Astrocyte (in vitro differentiated cells and primary cell): ENCODE results near the gene CCNG2. TPM values are rescaled to one million over a fixed set of nuclear protein-coding genes. Genes with fewer than 3 reads are reported as not detected.

Experiments used
- DNase-seq: peaks from one replicate; pipeline ENCODE4 v3.0.0-alpha.2; 2010; ENCODE audit warnings: low read depth
- FAIRE-seq: peaks from 2 replicates; lab custom pipeline; 2011; peaks lifted over from hg19 to GRCh38; lab: Jason Lieb, UNC
- H2AFZ ChIP-seq: 2 replicates; pipeline ENCODE4 v1.6.0; 2012; ENCODE audit warnings: low read depth, low read length, inconsistent platforms
- H3K27ac ChIP-seq: 2 replicates; pipeline ENCODE4 v1.5.1; 2011; ENCODE audit warnings: low read depth, low read length, inconsistent platforms
- H3K27me3 ChIP-seq: 2 replicates; pipeline ENCODE4 v1.6.0; 2011; ENCODE audit warnings: low read length, inconsistent platforms; ENCODE audit not compliant: insufficient read depth
- H3K36me3 ChIP-seq: 2 replicates; pipeline ENCODE4 v1.5.1; 2011; ENCODE audit warnings: low read length, inconsistent platforms; ENCODE audit not compliant: insufficient read depth
- H3K4me1 ChIP-seq: 2 replicates; pipeline ENCODE4 v1.5.1; 2011; ENCODE audit warnings: low read length, inconsistent platforms; ENCODE audit not compliant: insufficient read depth
- H3K4me2 ChIP-seq: 2 replicates; pipeline ENCODE4 v1.6.0; 2012; ENCODE audit warnings: low read length, inconsistent platforms
- H3K4me3 ChIP-seq: 2 replicates; pipeline ENCODE4 v1.5.1; 2011; ENCODE audit warnings: low read depth, mild to moderate bottlenecking, low read length, inconsistent platforms; ENCODE audit not compliant: insufficient read depth
- H3K79me2 ChIP-seq: 2 replicates; pipeline ENCODE4 v1.6.0; 2012; ENCODE audit warnings: mild to moderate bottlenecking, low read length, inconsistent platforms; ENCODE audit not compliant: insufficient read depth
- H3K9ac ChIP-seq: 2 replicates; pipeline ENCODE4 v1.6.0; 2012; ENCODE audit warnings: mild to moderate bottlenecking, low read length, inconsistent platforms
- H3K9me3 ChIP-seq: 2 replicates; pipeline ENCODE4 v1.5.1; 2012; ENCODE audit warnings: low read depth, mild to moderate bottlenecking, low read length, inconsistent platforms; ENCODE audit not compliant: insufficient read depth
- H4K20me1 ChIP-seq: 2 replicates; pipeline ENCODE4 v1.6.0; 2012; ENCODE audit warnings: low read length, inconsistent platforms; ENCODE audit not compliant: insufficient read depth
- H3K27ac Mint-ChIP-seq: one replicate; pipeline ENCODE4 v1.8.0; 2021; ENCODE audit warnings: mild to moderate bottlenecking, mixed read lengths; ENCODE audit not compliant: unreplicated experiment
- H3K27me3 Mint-ChIP-seq: one replicate; pipeline ENCODE4 v1.8.0; 2021; ENCODE audit warnings: low read depth, mixed read lengths; ENCODE audit not compliant: unreplicated experiment
- H3K36me3 Mint-ChIP-seq: one replicate; pipeline ENCODE4 v1.8.0; 2021; ENCODE audit warnings: low read depth, mixed read lengths; ENCODE audit not compliant: unreplicated experiment
- H3K4me1 Mint-ChIP-seq: one replicate; pipeline ENCODE4 v1.8.0; 2021; ENCODE audit warnings: low read depth, mixed read lengths; ENCODE audit not compliant: unreplicated experiment
- H3K4me3 Mint-ChIP-seq: one replicate; pipeline ENCODE4 v1.8.0; 2021; ENCODE audit warnings: mild to moderate bottlenecking, moderate library complexity, mixed read lengths; ENCODE audit not compliant: unreplicated experiment
- H3K9me3 Mint-ChIP-seq: one replicate; pipeline ENCODE4 v1.8.0; 2021; ENCODE audit warnings: mild to moderate bottlenecking, mixed read lengths; ENCODE audit not compliant: unreplicated experiment
- EZH2 ChIP-seq: IDR thresholded peaks from 2 replicates; pipeline ENCODE4 v1.6.1; 2012; ENCODE audit warnings: mild to moderate bottlenecking, low read length, inconsistent platforms; ENCODE audit not compliant: insufficient read depth
- total RNA-seq: library from RNA; stranded (reverse); gene quantifications from 2 replicates; pipeline ENCODE4 v1.2.1, GENCODE V29; 2021
- TF ChIP-seq, protein P1 (sequence below): IDR thresholded peaks from 2 replicates; pipeline ENCODE4 v1.5.1; 2011; ENCODE audit warnings: low read depth, mild to moderate bottlenecking, inconsistent platforms, low read length, moderate library complexity; ENCODE audit not compliant: insufficient read depth

Gene CCNG2
- total RNA-seq, 1 donor from 2014 or later, result 54.7 TPM

GRCh38 chr4:77156533-77156911 is 485 bp upstream of the CCNG2 start:
- Histone ChIP-seq H3K4me1 (peaks cover 6% of the 10 kb centered on the region), H2AFZ (peak overlapping the region; percentile 92), H3K27me3 (no peaks in the 10 kb centered on the region), H3K4me3 (peak overlapping the region; percentile 84), H3K27ac (peak overlapping the region; percentile 98), H3K9ac (peak overlapping the region; percentile 93), H4K20me1 (peaks cover 12% of the 10 kb centered on the region), H3K79me2 (peaks cover 18% of the 10 kb centered on the region), H3K4me2 (peak overlapping the region; percentile 95), H3K9me3 (no peaks in the 10 kb centered on the region), H3K36me3 (peaks cover 9% of the 10 kb centered on the region)
- DNase-seq (peak; percentile 99), FAIRE-seq (peak; percentile 100)
- Mint-ChIP-seq H3K4me1 (peaks cover 14% of the 10 kb centered on the region), H3K4me3 (peak overlapping the region; percentile 99), H3K27me3 (no peaks in the 10 kb centered on the region), H3K27ac (peak overlapping the region; percentile 100), H3K9me3 (no peaks in the 10 kb centered on the region), H3K36me3 (peaks cover 3% of the 10 kb centered on the region)
- TF ChIP-seq EZH2, result no peak
- TF ChIP-seq, protein P1, sequence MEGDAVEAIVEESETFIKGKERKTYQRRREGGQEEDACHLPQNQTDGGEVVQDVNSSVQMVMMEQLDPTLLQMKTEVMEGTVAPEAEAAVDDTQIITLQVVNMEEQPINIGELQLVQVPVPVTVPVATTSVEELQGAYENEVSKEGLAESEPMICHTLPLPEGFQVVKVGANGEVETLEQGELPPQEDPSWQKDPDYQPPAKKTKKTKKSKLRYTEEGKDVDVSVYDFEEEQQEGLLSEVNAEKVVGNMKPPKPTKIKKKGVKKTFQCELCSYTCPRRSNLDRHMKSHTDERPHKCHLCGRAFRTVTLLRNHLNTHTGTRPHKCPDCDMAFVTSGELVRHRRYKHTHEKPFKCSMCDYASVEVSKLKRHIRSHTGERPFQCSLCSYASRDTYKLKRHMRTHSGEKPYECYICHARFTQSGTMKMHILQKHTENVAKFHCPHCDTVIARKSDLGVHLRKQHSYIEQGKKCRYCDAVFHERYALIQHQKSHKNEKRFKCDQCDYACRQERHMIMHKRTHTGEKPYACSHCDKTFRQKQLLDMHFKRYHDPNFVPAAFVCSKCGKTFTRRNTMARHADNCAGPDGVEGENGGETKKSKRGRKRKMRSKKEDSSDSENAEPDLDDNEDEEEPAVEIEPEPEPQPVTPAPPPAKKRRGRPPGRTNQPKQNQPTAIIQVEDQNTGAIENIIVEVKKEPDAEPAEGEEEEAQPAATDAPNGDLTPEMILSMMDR, result no peak

- Mint-ChIP-seq H3K9me3 (no peaks in the 10 kb centered on the region), H3K4me1 (peaks cover 13% of the 10 kb centered on the region), H3K27me3 (no peaks in the 10 kb centered on the region), H3K27ac (peak overlapping the region; percentile 50), H3K4me3 (peak overlapping the region; percentile 99), H3K36me3 (peaks cover 8% of the 10 kb centered on the region)
- H3K79me2 ChIP-seq, result peaks cover 21% of the 10 kb centered on the region
- peak; percentile 74 for DNase-seq
- no peaks in the 10 kb centered on the region for H3K27me3 ChIP-seq
- peaks cover 6% of the 10 kb centered on the region for H3K4me1 ChIP-seq
- H3K4me2 ChIP-seq, result peak overlapping the region; percentile 95
- peak overlapping the region; percentile 98 for H3K27ac ChIP-seq
- H3K36me3 ChIP-seq, result peaks cover 21% of the 10 kb centered on the region
- H4K20me1 ChIP-seq, result peaks cover 12% of the 10 kb centered on the region
- peak overlapping the region; percentile 59 for H2AFZ ChIP-seq
- peak overlapping the region; percentile 93 for H3K9ac ChIP-seq
- no peak for TF ChIP-seq EZH2
- TF ChIP-seq, protein P1, result no peak
- peak overlapping the region; percentile 84 for H3K4me3 ChIP-seq
- no peak for FAIRE-seq
- H3K9me3 ChIP-seq, result no peaks in the 10 kb centered on the region
These were observed 966 bp downstream of the CCNG2 start for GRCh38 chr4:77157859-77158486.

DNA sequence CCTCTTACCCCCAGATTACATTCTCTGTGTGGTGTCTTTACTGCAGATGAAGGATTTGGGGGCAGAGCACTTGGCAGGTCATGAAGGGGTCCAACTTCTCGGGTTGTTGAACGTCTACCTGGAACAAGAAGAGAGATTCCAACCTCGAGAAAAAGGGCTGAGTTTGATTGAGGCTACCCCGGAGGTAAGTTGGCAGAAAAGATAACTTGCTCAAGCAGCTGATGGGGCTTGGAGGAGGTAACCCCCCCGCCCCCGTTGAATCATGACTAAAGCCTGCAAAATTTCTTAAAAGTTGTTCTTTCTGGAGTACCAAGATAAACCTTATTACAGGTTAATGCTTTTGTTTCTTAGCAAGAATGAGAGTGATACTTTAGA is 1.5 kb downstream of the CCNG2 start:
- no peak for DNase-seq
- FAIRE-seq, result no peak
- H3K36me3 ChIP-seq, result peaks cover 25% of the 10 kb centered on the region
- Mint-ChIP-seq H3K27ac (peak overlapping the region; percentile 50), H3K27me3 (no peaks in the 10 kb centered on the region), H3K4me3 (peak overlapping the region; percentile 99), H3K9me3 (no peaks in the 10 kb centered on the region), H3K36me3 (peaks cover 10% of the 10 kb centered on the region), H3K4me1 (peaks cover 18% of the 10 kb centered on the region)
- peak overlapping the region; percentile 98 for H3K27ac ChIP-seq
- peak overlapping the region; percentile 95 for H3K4me2 ChIP-seq
- H3K79me2 ChIP-seq, result peaks cover 21% of the 10 kb centered on the region
- H2AFZ ChIP-seq, result peak overlapping the region; percentile 59
- H3K27me3 ChIP-seq, result no peaks in the 10 kb centered on the region
- H3K4me1 ChIP-seq, result peaks cover 6% of the 10 kb centered on the region
- peaks cover 12% of the 10 kb centered on the region for H4K20me1 ChIP-seq
- H3K9me3 ChIP-seq, result no peaks in the 10 kb centered on the region
- TF ChIP-seq, protein P1, result no peak
- TF ChIP-seq EZH2, result no peak
- peak overlapping the region; percentile 93 for H3K9ac ChIP-seq
- H3K4me3 ChIP-seq, result peak overlapping the region; percentile 84
